ENCODE measurements around the gene BRIP1. TPM values are rescaled to one million over a fixed set of nuclear protein-coding genes. Genes with fewer than 3 reads are reported as not detected.

The BRIP1 gene
- total and polyA plus RNA-seq, 2 experiments from 2014 or later = 8.0 to 23.1 TPM

DNA sequence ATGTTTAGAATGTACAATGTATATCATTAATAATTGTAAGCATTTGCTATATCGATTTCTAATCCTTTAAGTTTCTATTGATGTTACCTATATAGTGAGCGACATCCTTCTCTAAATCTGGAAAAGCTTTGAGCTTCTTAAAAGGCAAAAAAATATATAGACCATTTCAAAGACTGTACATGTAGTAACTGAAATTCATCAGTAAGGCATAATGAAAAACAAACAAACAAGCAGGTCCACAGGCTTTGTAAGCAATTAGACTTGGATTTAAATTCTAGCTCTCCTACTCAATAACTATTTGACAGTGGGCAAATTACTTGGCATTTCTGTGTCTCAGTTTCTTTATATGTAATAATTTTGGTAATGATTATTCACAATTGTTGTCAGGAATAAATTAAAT lies 220.6 kb downstream of the BRIP1 start:
- H3K4me1 ChIP-seq (ENCODE audit: insufficient read depth) = 0 out of 2 replicates have a peak, but pooled peaks cover 4% of the 10 kb centered on the region
- H2AFZ ChIP-seq = no peak overlapping the region
- no peaks in the 10 kb centered on the region for H4K20me1 ChIP-seq (replicated peaks; ENCODE audit: insufficient read depth)
- H3K4me1 Mint-ChIP-seq = peaks cover 3% of the 10 kb centered on the region; the same call in 2 of the 3 replicates
- no peaks in the 10 kb centered on the region for H3K36me3 Mint-ChIP-seq (ENCODE audit: low read depth)
- no peaks in the 10 kb centered on the region for H3K36me3 ChIP-seq (ENCODE audit: insufficient read depth)
- no peak for DNase-seq (ENCODE audit: low spot score)
- no peak overlapping the region for H3K4me3 Mint-ChIP-seq
- H3K27ac ChIP-seq (ENCODE audit: low read depth) = no peak overlapping the region
- H3K27me3 ChIP-seq (ENCODE audit: insufficient read depth) = no peaks in the 10 kb centered on the region
- H3K9me2 ChIP-seq (ENCODE audit: insufficient read depth) = no peaks in the 10 kb centered on the region
- H3K79me2 ChIP-seq (replicated peaks; ENCODE audit: insufficient read depth) = no peaks in the 10 kb centered on the region
- no peak overlapping the region for H3K4me3 ChIP-seq
- H3K9me3 Mint-ChIP-seq = no peaks in the 10 kb centered on the region
- ATAC-seq = no peak
- no peak overlapping the region for H3K27ac Mint-ChIP-seq
- H3K4me2 ChIP-seq = no peak overlapping the region
- H3F3A ChIP-seq (replicated peaks; ENCODE audit: low read depth) = no peaks in the 10 kb centered on the region
- TF ChIP-seq STAT1 (IDR thresholded peaks at IDR 0.05; ENCODE audit: unreplicated experiment) (no peak), JUNB (IDR thresholded peaks at IDR 0.05; ENCODE audit: unreplicated experiment) (no peak), ZNF331 (CRISPR knock-in tag; IDR thresholded peaks at IDR 0.05; ENCODE audit: low read depth) (no peak), EZH2 (IDR thresholded peaks at IDR 0.05; ENCODE audit: low read depth, unreplicated experiment) (no peak), POLR2AphosphoS5 (IDR thresholded peaks at IDR 0.05; ENCODE audit: low read depth) (no peak), NANOG (IDR thresholded peaks at IDR 0.05; ENCODE audit: borderline replicate concordance) (no peak)
- TF ChIP-seq, protein P1, sequence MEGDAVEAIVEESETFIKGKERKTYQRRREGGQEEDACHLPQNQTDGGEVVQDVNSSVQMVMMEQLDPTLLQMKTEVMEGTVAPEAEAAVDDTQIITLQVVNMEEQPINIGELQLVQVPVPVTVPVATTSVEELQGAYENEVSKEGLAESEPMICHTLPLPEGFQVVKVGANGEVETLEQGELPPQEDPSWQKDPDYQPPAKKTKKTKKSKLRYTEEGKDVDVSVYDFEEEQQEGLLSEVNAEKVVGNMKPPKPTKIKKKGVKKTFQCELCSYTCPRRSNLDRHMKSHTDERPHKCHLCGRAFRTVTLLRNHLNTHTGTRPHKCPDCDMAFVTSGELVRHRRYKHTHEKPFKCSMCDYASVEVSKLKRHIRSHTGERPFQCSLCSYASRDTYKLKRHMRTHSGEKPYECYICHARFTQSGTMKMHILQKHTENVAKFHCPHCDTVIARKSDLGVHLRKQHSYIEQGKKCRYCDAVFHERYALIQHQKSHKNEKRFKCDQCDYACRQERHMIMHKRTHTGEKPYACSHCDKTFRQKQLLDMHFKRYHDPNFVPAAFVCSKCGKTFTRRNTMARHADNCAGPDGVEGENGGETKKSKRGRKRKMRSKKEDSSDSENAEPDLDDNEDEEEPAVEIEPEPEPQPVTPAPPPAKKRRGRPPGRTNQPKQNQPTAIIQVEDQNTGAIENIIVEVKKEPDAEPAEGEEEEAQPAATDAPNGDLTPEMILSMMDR (conservative IDR thresholded peaks at IDR 0.05; ENCODE audit: low read depth in 2 of 2) = no peak
- H3K27me3 Mint-ChIP-seq (ENCODE audit: insufficient read depth, low read depth, poor library complexity) = no peaks in the 10 kb centered on the region

- H3K9me2 ChIP-seq (ENCODE audit: insufficient read depth) = no peaks in the 10 kb centered on the region
- H3K4me2 ChIP-seq = no peak overlapping the region
- DNase-seq (ENCODE audit: low spot score) (no peak), ATAC-seq (no peak)
- H3K4me3 ChIP-seq = no peak overlapping the region
- H3K27ac ChIP-seq (ENCODE audit: low read depth) = no peak overlapping the region
- no peak overlapping the region for H2AFZ ChIP-seq
- no peaks in the 10 kb centered on the region for H3K36me3 ChIP-seq (ENCODE audit: insufficient read depth)
- no peaks in the 10 kb centered on the region for H3K27me3 Mint-ChIP-seq (ENCODE audit: insufficient read depth, low read depth, poor library complexity)
- 0 out of 2 replicates have a peak, but pooled peaks cover 4% of the 10 kb centered on the region for H3K4me1 ChIP-seq (ENCODE audit: insufficient read depth)
- H3K36me3 Mint-ChIP-seq (ENCODE audit: low read depth) = no peaks in the 10 kb centered on the region
- H3F3A ChIP-seq (replicated peaks; ENCODE audit: low read depth) = no peaks in the 10 kb centered on the region
- H3K79me2 ChIP-seq (replicated peaks; ENCODE audit: insufficient read depth) = no peaks in the 10 kb centered on the region
- no peaks in the 10 kb centered on the region for H4K20me1 ChIP-seq (replicated peaks; ENCODE audit: insufficient read depth)
- H3K4me1 Mint-ChIP-seq = peaks cover 3% of the 10 kb centered on the region; the same call in 2 of the 3 replicates
- H3K27me3 ChIP-seq (ENCODE audit: insufficient read depth) = no peaks in the 10 kb centered on the region
- no peak overlapping the region for H3K27ac Mint-ChIP-seq
- H3K4me3 Mint-ChIP-seq = no peak overlapping the region
- no peaks in the 10 kb centered on the region for H3K9me3 Mint-ChIP-seq
- TF ChIP-seq, protein P2, sequence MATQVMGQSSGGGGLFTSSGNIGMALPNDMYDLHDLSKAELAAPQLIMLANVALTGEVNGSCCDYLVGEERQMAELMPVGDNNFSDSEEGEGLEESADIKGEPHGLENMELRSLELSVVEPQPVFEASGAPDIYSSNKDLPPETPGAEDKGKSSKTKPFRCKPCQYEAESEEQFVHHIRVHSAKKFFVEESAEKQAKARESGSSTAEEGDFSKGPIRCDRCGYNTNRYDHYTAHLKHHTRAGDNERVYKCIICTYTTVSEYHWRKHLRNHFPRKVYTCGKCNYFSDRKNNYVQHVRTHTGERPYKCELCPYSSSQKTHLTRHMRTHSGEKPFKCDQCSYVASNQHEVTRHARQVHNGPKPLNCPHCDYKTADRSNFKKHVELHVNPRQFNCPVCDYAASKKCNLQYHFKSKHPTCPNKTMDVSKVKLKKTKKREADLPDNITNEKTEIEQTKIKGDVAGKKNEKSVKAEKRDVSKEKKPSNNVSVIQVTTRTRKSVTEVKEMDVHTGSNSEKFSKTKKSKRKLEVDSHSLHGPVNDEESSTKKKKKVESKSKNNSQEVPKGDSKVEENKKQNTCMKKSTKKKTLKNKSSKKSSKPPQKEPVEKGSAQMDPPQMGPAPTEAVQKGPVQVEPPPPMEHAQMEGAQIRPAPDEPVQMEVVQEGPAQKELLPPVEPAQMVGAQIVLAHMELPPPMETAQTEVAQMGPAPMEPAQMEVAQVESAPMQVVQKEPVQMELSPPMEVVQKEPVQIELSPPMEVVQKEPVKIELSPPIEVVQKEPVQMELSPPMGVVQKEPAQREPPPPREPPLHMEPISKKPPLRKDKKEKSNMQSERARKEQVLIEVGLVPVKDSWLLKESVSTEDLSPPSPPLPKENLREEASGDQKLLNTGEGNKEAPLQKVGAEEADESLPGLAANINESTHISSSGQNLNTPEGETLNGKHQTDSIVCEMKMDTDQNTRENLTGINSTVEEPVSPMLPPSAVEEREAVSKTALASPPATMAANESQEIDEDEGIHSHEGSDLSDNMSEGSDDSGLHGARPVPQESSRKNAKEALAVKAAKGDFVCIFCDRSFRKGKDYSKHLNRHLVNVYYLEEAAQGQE (IDR thresholded peaks at IDR 0.05; ENCODE audit: unreplicated experiment) = no peak
- no peak for TF ChIP-seq ZNF331 (CRISPR knock-in tag; IDR thresholded peaks at IDR 0.05; ENCODE audit: low read depth)
- TF ChIP-seq EZH2 (IDR thresholded peaks at IDR 0.05; ENCODE audit: low read depth, unreplicated experiment) = no peak
- TF ChIP-seq, protein P3, sequence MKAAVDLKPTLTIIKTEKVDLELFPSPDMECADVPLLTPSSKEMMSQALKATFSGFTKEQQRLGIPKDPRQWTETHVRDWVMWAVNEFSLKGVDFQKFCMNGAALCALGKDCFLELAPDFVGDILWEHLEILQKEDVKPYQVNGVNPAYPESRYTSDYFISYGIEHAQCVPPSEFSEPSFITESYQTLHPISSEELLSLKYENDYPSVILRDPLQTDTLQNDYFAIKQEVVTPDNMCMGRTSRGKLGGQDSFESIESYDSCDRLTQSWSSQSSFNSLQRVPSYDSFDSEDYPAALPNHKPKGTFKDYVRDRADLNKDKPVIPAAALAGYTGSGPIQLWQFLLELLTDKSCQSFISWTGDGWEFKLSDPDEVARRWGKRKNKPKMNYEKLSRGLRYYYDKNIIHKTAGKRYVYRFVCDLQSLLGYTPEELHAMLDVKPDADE (IDR thresholded peaks at IDR 0.05) = no peak
- TF ChIP-seq CREB1 (CRISPR knock-in tag; IDR thresholded peaks at IDR 0.05; ENCODE audit: low read depth) = no peak
- TF ChIP-seq, protein P1 (conservative IDR thresholded peaks at IDR 0.05; ENCODE audit: low read depth in 2 of 2) = no peak
- TF ChIP-seq STAT1 (IDR thresholded peaks at IDR 0.05; ENCODE audit: unreplicated experiment) = no peak
- no peak for TF ChIP-seq POLR2AphosphoS5 (IDR thresholded peaks at IDR 0.05; ENCODE audit: low read depth)
- TF ChIP-seq JUNB (IDR thresholded peaks at IDR 0.05; ENCODE audit: unreplicated experiment) = no peak
- TF ChIP-seq ZNF114 (CRISPR knock-in tag; IDR thresholded peaks at IDR 0.05) = no peak
These were observed 221.6 kb downstream of the BRIP1 start for GRCh38 chr17:61641715-61642114.

Measured in GM23338 (cell line).